Effector memory CD8-positive, alpha-beta T cell (primary cell): Measurements from ENCODE around the gene KCNG1.

ENCODE experiments used
- ATAC-seq: fragments of 150-1000 bp; cut with Tn5 transposase; replicated peaks from 2 replicates; pipeline ENCODE4 v1.10.0; 2021; ENCODE audit warnings: mild to moderate bottlenecking, moderate library complexity
- DNase-seq, 3 experiments: peaks; one replicate each; pipeline ENCODE4 v3.0.0; 2021
- H3K27ac Mint-ChIP-seq, 2 donors: one replicate each; pipeline ENCODE4 v1.8.0; 2022; ENCODE audit warnings: mild to moderate bottlenecking in 2 of 2, mixed read lengths in 2 of 2, moderate library complexity in 2 of 2
- H3K27me3 Mint-ChIP-seq, 2 donors: one replicate each; pipeline ENCODE4 v1.8.0; 2022; ENCODE audit warnings: mixed read lengths in 2 of 2
- H3K36me3 Mint-ChIP-seq: one replicate; pipeline ENCODE4 v1.8.0; 2022; ENCODE audit warnings: mild to moderate bottlenecking, moderate library complexity, mixed read lengths; ENCODE audit not compliant: insufficient read depth
- H3K4me1 Mint-ChIP-seq, 2 donors: one replicate each; pipeline ENCODE4 v1.8.0; 2022; ENCODE audit warnings: low read depth in 2 of 2, mixed read lengths in 2 of 2
- H3K4me3 Mint-ChIP-seq, 2 donors: one replicate each; pipeline ENCODE4 v1.8.0; 2022; ENCODE audit warnings: mild to moderate bottlenecking in 2 of 2, mixed read lengths in 2 of 2, moderate library complexity in 2 of 2
- H3K9me3 Mint-ChIP-seq, 2 donors: one replicate each; pipeline ENCODE4 v1.8.0; 2022; ENCODE audit warnings: mixed read lengths in 2 of 2

The KCNG1 gene

GRCh38 chr20:51029556-51029955, 6.6 kb upstream of the KCNG1 start:
- peaks cover 59 to 98% of the 10 kb centered on the region in 2 donors for H3K27me3 Mint-ChIP-seq
- ATAC-seq (no peak), DNase-seq (no peak)
- no peak overlapping the region for H3K27ac Mint-ChIP-seq
- no peak overlapping the region for H3K4me3 Mint-ChIP-seq
- H3K9me3 Mint-ChIP-seq: no peaks in the 10 kb centered on the region
- no peaks in the 10 kb centered on the region for H3K36me3 Mint-ChIP-seq
- peaks cover 0 to 2% of the 10 kb centered on the region in 2 donors for H3K4me1 Mint-ChIP-seq

- Mint-ChIP-seq H3K36me3 (no peaks in the 10 kb centered on the region), H3K27ac (no peak overlapping the region), H3K9me3 (no peaks in the 10 kb centered on the region), H3K4me3 (no peak overlapping the region), H3K4me1 (peaks cover under 1 to 7% of the 10 kb centered on the region in 2 donors), H3K27me3 (peaks cover 68 to 100% of the 10 kb centered on the region in 2 donors)
- ATAC-seq (no peak), DNase-seq (no peak)
Observed at GRCh38 chr20:51028616-51029212, 5.8 kb upstream of the KCNG1 start.

- peaks cover 6 to 12% of the 10 kb centered on the region in 2 donors for H3K4me1 Mint-ChIP-seq
- H3K36me3 Mint-ChIP-seq: no peaks in the 10 kb centered on the region
- DNase-seq (no peak), ATAC-seq (no peak)
- no peak overlapping the region for H3K4me3 Mint-ChIP-seq
- no peak overlapping the region for H3K27ac Mint-ChIP-seq
- H3K9me3 Mint-ChIP-seq: no peaks in the 10 kb centered on the region
- H3K27me3 Mint-ChIP-seq: peaks cover 65 to 96% of the 10 kb centered on the region in 2 donors
Observed at GRCh38 chr20:51027035-51027795, 4.3 kb upstream of the KCNG1 start.

- no peak for DNase-seq
- Mint-ChIP-seq H3K27ac (no peak overlapping the region), H3K4me1 (peaks cover 6 to 12% of the 10 kb centered on the region in 2 donors), H3K4me3 (no peak overlapping the region), H3K9me3 (no peaks in the 10 kb centered on the region), H3K36me3 (no peaks in the 10 kb centered on the region), H3K27me3 (peaks cover 65 to 96% of the 10 kb centered on the region in 2 donors)
- no peak for ATAC-seq
Observed at GRCh38 chr20:51026269-51026668, 3.4 kb upstream of the KCNG1 start.

DNA sequence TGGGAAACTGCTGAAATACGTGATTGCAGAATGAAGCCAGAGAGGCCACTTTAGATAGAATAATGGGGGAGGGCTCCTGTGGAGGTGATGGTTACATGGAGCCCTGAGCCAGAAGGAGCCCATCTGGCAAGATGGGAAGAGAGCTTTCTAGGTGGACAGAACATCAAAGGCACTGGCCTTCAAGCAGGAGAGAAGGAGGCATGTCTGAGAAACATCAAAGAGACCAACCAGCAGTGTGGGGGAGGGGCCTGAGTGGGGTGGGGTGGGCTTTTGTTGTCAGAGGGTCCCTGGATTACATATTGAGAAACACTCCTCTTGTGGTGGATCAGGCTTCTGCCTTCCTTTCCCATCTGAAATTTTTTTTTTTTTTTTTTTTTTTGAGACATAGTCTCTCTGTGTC, 1.9 kb upstream of the KCNG1 start:
- Mint-ChIP-seq H3K4me1 (peaks cover 6 to 12% of the 10 kb centered on the region in 2 donors), H3K9me3 (no peaks in the 10 kb centered on the region), H3K36me3 (no peaks in the 10 kb centered on the region), H3K27ac (no peak overlapping the region), H3K27me3 (peaks cover 65 to 96% of the 10 kb centered on the region in 2 donors), H3K4me3 (peak overlapping the region in 1 of 2 donors; percentile 67)
- ATAC-seq: no peak
- no peak for DNase-seq

GRCh38 chr20:51023617-51024155, 779 bp upstream of the KCNG1 start:
- Mint-ChIP-seq H3K36me3 (no peaks in the 10 kb centered on the region), H3K27me3 (peaks cover 67 to 96% of the 10 kb centered on the region in 2 donors), H3K4me3 (peak overlapping the region; percentile 61 to 67), H3K9me3 (no peaks in the 10 kb centered on the region), H3K4me1 (peaks cover 6 to 12% of the 10 kb centered on the region in 2 donors), H3K27ac (no peak overlapping the region)
- DNase-seq: no peak
- no peak for ATAC-seq

DNA sequence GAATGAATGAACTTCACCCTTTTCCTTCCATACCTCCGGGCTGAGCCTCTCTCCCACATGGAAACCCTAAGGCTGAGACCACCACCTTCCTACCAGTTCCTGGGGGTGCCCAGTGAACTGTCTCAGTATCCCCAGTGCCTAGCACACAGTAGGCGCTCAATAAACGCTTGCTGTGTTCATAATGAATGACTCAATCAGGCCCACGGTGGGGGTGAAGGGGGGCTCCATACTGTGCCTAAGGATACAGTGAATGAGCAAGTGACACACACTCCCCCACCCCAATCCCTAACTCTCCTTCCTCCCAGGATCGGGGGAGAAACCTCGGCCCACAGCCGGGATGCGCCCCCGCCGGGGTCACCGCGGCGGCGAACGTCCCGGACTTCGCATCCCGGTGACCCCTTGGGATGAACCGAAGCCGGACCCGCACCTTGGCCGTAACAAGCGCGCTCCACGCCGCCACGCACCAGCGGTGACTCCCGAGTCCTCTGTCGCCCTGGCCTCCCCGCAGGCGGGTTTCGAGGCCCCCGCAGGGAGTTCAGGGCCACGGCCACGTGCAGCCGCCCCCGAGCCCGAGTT, 592 bp downstream of the KCNG1 start:
- peaks cover 6 to 10% of the 10 kb centered on the region in 2 donors for H3K4me1 Mint-ChIP-seq
- H3K4me3 Mint-ChIP-seq: peak overlapping the region; percentile 7 to 15
- peaks cover 53 to 95% of the 10 kb centered on the region in 2 donors for H3K27me3 Mint-ChIP-seq
- peaks cover 3% of the 10 kb centered on the region for H3K36me3 Mint-ChIP-seq
- ATAC-seq (no peak), DNase-seq (no peak)
- no peaks in the 10 kb centered on the region for H3K9me3 Mint-ChIP-seq
- no peak overlapping the region for H3K27ac Mint-ChIP-seq

DNA sequence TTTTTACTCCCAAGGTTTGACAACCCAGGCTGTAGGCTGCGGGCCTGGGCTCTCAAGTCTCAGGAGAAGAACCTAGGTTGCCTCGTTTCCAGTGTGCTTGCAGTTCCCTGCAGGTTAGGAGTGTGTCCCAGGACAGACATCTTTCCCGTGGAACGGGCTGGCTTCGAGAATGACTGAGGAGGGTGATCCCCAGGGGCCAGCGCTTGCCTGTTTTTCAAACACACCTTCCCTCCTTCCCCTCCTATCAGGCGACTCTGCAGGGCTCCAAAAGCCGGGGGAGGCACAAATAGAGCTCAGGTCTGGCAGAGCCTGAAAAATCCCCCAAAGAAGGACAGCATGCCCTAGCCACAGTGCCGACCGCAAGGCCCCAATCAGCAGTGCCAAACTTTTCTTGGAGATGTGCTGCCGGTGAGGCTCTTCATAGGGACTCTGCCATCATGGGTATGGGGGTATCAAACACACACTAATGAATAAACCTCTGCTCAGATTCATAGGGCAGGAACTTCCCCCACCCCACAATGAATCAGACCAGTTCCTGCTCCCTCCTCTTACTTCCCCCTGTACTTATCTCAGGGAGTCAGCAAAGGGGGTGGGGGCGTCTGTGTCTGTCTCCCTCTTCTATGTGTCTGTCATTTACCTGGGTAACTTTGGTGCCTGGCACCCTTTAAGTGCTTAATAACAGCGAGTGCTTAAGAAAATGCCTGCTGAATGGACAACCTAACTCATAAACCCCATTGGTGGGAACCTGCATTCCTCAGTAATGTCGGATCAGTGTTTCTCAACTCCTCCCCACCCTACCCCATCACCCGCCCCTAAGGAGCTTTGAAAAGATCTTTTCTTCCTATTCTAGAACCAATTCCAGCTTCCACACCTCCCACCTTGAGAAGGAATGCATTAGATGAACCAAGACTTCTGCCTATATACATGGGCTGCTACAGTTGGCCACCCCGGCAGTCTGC, 1.6 kb downstream of the KCNG1 start:
- Mint-ChIP-seq H3K9me3 (no peaks in the 10 kb centered on the region), H3K36me3 (peaks cover 3% of the 10 kb centered on the region), H3K27me3 (peaks cover 50 to 85% of the 10 kb centered on the region in 2 donors), H3K27ac (no peak overlapping the region), H3K4me1 (peaks cover 6 to 10% of the 10 kb centered on the region in 2 donors), H3K4me3 (no peak overlapping the region)
- DNase-seq (no peak), ATAC-seq (no peak)

GRCh38 chr20:51020657-51021056, 2.2 kb downstream of the KCNG1 start:
- Mint-ChIP-seq H3K27me3 (peaks cover 50 to 83% of the 10 kb centered on the region in 2 donors), H3K27ac (no peak overlapping the region), H3K9me3 (no peaks in the 10 kb centered on the region), H3K4me1 (peaks cover 6 to 10% of the 10 kb centered on the region in 2 donors), H3K36me3 (peaks cover 3% of the 10 kb centered on the region), H3K4me3 (no peak overlapping the region)
- no peak for ATAC-seq
- DNase-seq: no peak

DNA sequence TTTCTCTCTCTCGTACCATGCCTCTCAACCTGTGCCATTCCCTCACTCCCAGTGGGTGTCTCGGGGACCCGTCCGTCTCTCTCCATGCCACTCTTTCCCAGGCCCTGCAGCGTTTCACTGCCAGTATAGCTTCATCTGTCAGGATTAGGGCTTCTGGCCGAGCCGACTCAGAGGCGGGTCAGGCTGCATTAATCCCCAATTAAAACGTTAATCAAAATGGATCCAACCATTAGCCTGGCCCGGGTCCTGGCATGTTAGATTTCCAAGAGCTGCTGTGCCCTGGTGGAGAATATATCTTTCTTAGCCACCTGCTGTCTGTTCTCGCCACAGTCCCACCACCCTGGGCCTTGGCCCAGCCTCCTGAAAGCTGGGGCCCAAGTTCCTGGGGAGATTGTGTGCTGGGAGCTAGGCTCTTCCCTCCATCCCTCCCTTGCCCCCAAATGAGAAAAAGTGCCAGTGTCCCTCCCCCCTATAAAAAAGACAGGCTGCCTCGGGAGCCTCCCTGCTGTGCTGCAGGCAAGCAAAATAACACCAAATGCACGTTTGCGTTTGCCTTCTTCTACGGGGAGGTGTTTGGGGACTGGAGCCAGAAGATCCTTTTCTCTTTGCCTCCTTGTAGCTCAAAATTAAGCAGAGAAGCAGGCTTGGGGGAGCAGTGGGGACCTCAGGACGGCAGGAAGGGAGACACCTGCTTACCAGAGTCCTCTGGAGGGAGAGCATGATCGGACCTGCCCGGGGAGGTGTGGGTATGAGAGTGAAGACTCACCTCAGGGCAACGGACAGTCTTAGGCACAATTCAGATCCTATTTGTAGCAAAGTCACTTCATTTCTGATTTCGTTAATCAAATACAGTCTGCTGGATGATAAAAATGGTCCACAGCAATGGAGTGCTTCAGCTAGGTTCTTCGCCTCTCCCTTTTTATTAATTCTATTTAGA, 3.0 kb downstream of the KCNG1 start:
- peaks cover 6 to 10% of the 10 kb centered on the region in 2 donors for H3K4me1 Mint-ChIP-seq
- H3K9me3 Mint-ChIP-seq: no peaks in the 10 kb centered on the region
- peaks cover 51 to 83% of the 10 kb centered on the region in 2 donors for H3K27me3 Mint-ChIP-seq
- no peak for ATAC-seq
- no peak overlapping the region for H3K4me3 Mint-ChIP-seq
- H3K27ac Mint-ChIP-seq: no peak overlapping the region
- no peak for DNase-seq
- peaks cover 3% of the 10 kb centered on the region for H3K36me3 Mint-ChIP-seq

GRCh38 chr20:51017251-51017650, 5.7 kb downstream of the KCNG1 start:
- no peak for ATAC-seq
- no peak overlapping the region for H3K27ac Mint-ChIP-seq
- H3K4me3 Mint-ChIP-seq: no peak overlapping the region
- no peak for DNase-seq
- H3K36me3 Mint-ChIP-seq: peaks cover 3% of the 10 kb centered on the region
- H3K9me3 Mint-ChIP-seq: no peaks in the 10 kb centered on the region
- H3K4me1 Mint-ChIP-seq: no peaks in the 10 kb centered on the region
- peaks cover 55 to 87% of the 10 kb centered on the region in 2 donors for H3K27me3 Mint-ChIP-seq

DNA sequence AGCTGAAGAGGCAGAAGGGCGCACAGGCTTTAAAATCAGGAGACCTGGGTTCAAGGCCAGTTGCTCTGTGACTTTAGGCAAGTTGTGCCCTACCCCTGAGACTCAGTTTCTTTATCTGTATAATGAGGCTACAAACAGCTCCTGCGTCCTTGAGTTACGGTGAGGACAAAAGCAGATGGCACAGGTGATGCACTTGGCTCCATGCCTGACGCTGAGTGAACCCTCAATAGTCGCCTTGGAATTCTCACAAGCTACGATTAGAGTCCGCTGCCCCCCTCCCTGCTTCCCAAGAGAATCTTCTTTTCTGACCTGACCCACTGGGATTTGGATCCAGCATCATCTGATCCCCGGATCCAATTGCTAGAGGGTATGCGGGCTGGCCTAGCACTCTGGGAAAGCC, 6.4 kb downstream of the KCNG1 start:
- ATAC-seq: no peak
- Mint-ChIP-seq H3K27me3 (peaks cover 48 to 86% of the 10 kb centered on the region in 2 donors), H3K4me1 (no peaks in the 10 kb centered on the region), H3K9me3 (no peaks in the 10 kb centered on the region), H3K27ac (no peak overlapping the region), H3K4me3 (no peak overlapping the region), H3K36me3 (peaks cover 3% of the 10 kb centered on the region)
- no peak for DNase-seq
